GM21717 (cell line): ENCODE measurements around the gene MEGF6.

ENCODE experiments used
- ATAC-seq: cut with Tn5 transposase; IDR thresholded peaks from one replicate; pipeline ENCODE4 v1.9.1; 2021; ENCODE audit warnings: mild to moderate bottlenecking, moderate library complexity; ENCODE audit not compliant: unreplicated experiment

Gene MEGF6

GRCh38 chr1:3472088-3472850 is 139.0 kb downstream of the MEGF6 start:
- ATAC-seq = no peak

- ATAC-seq = no peak
Observed at GRCh38 chr1:3471356-3472087, 139.8 kb downstream of the MEGF6 start.

GRCh38 chr1:3470650-3471355 is 140.5 kb downstream of the MEGF6 start:
- no peak for ATAC-seq

GRCh38 chr1:3469849-3470649 is 141.3 kb downstream of the MEGF6 start:
- no peak for ATAC-seq

- ATAC-seq = no peak
Observed at GRCh38 chr1:3469104-3469848, 142.0 kb downstream of the MEGF6 start.

- ATAC-seq = no peak
Observed at GRCh38 chr1:3468236-3469103, 142.8 kb downstream of the MEGF6 start.

- no peak for ATAC-seq
Observed at GRCh38 chr1:3467096-3468036, 143.9 kb downstream of the MEGF6 start.

- ATAC-seq = no peak
Observed at GRCh38 chr1:3466366-3467075, 144.8 kb downstream of the MEGF6 start.

- no peak for ATAC-seq
Observed at GRCh38 chr1:3465935-3466321, 145.4 kb downstream of the MEGF6 start.

- no peak for ATAC-seq
Observed at GRCh38 chr1:3465091-3465934, 146.0 kb downstream of the MEGF6 start.

GRCh38 chr1:3464649-3465025 is 146.7 kb downstream of the MEGF6 start:
- no peak for ATAC-seq

GRCh38 chr1:3463891-3464648 is 147.2 kb downstream of the MEGF6 start:
- no peak for ATAC-seq

- no peak for ATAC-seq
Observed at GRCh38 chr1:3463408-3463863, 147.9 kb downstream of the MEGF6 start.

- no peak for ATAC-seq
Observed at GRCh38 chr1:3463013-3463385, 148.3 kb downstream of the MEGF6 start.

- ATAC-seq = no peak
Observed at GRCh38 chr1:3462356-3463012, 148.8 kb downstream of the MEGF6 start.

- ATAC-seq = no peak
Observed at GRCh38 chr1:3461934-3462275, 149.4 kb downstream of the MEGF6 start.
